ENCODE data around the gene FBXL7.

FBXL7 gene

DNA sequence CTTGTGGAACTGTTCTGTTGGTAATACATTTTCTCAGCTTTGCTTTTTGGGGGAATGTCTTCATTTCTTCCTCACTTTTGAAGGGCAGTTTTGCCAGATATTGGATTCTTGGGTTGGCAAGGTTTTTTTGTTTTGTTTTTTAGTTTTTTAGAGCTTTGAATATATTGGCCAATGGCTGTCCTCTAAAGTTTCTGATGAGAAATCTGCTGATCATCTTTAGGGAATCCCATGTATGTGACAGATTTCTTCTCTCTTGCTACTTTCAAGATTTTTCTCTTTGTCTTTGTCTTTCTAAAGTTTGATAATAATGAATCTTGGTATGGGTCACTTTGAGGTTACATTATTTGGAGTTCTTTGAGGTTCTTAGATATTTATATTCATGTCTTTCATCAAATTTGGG is 227.4 kb downstream of the FBXL7 start:
- Mint-ChIP-seq H3K27ac (ENCODE audit: low read depth) (no peak overlapping the region), H3K9me3 (peaks cover 14% of the 10 kb centered on the region), H3K4me3 (no peak overlapping the region), H3K27me3 (no peaks in the 10 kb centered on the region), H3K4me1 (no peaks in the 10 kb centered on the region), H3K36me3 (ENCODE audit: insufficient read depth) (no peaks in the 10 kb centered on the region)
- ATAC-seq (replicated peaks; ENCODE audit: extremely low read depth, poor library complexity, severe bottlenecking) (no peak), DNase-seq (ENCODE audit: low spot score in 2 of 2) (no peak)

DNA sequence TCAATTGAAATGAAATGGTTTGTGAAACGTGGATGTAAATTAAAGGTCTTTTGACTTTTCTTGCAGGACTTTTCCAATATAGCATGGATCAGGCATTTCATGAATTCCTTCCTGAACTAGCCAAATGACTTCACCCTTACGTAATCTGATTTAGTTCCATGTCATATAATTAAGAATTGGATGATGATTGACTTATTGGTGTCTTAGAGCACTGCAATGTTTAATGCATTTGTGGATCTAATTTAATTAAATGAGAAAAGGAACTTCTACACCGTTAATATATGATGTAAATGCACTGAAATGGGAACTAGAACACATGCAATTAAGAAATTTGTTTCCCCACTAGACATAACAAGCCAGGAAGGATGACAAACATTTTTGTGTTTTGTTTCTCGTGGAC is 228.8 kb downstream of the FBXL7 start:
- DNase-seq (ENCODE audit: low spot score in 2 of 2) (no peak), ATAC-seq (replicated peaks; ENCODE audit: extremely low read depth, poor library complexity, severe bottlenecking) (no peak)
- Mint-ChIP-seq H3K27ac (ENCODE audit: low read depth) (no peak overlapping the region), H3K36me3 (ENCODE audit: insufficient read depth) (no peaks in the 10 kb centered on the region), H3K9me3 (peaks cover 14% of the 10 kb centered on the region), H3K4me3 (no peak overlapping the region), H3K27me3 (no peaks in the 10 kb centered on the region), H3K4me1 (no peaks in the 10 kb centered on the region)

DNA sequence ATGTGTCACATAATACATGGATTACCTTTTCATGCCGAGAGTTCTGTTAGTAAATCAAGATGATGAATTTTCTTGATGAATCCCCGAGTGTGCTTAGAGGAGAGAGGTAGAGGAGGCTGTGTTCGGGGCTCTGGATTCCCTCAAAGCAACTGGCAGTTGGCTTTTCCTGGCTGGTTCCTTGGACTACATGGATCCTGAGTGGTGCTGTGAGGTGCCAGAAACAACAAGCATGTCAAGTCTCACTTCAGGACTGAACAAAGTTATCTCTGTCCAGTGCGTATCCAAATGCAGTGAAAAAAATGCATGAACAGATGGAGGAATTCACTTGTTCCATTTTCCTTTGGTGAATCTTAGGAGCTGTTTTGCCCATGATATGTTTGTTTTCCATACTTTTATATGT is 231.7 kb downstream of the FBXL7 start:
- DNase-seq (ENCODE audit: low spot score in 2 of 2) (no peak), ATAC-seq (replicated peaks; ENCODE audit: extremely low read depth, poor library complexity, severe bottlenecking) (no peak)
- no peak overlapping the region for H3K27ac Mint-ChIP-seq (ENCODE audit: low read depth)
- no peaks in the 10 kb centered on the region for H3K27me3 Mint-ChIP-seq
- H3K9me3 Mint-ChIP-seq: peaks cover 22% of the 10 kb centered on the region
- H3K4me3 Mint-ChIP-seq: no peak overlapping the region
- no peaks in the 10 kb centered on the region for H3K36me3 Mint-ChIP-seq (ENCODE audit: insufficient read depth)
- no peaks in the 10 kb centered on the region for H3K4me1 Mint-ChIP-seq

DNA sequence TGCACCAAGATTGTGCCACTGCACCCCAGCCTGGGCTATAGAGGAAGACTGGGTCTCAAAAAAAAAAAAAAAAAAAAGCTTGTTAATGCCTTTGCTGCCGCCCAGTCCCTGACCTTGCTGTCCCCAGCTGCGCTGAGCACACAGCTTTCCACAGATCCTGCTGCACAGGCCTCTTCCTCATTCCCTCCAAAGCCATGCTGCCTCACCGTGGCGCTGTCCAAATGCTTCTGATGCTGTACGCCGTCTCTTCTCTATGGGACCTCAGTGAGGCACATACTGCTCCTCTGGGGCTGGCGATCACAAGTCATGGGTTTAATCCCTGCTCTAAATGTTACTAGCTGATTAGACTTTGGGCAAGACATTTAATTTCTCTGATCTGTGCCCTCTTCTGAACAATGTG is 234.1 kb downstream of the FBXL7 start:
- H3K27ac Mint-ChIP-seq (ENCODE audit: low read depth): no peak overlapping the region
- H3K27me3 Mint-ChIP-seq: no peaks in the 10 kb centered on the region
- ATAC-seq (replicated peaks; ENCODE audit: extremely low read depth, poor library complexity, severe bottlenecking) (no peak), DNase-seq (ENCODE audit: low spot score in 2 of 2) (no peak)
- no peak overlapping the region for H3K4me3 Mint-ChIP-seq
- H3K36me3 Mint-ChIP-seq (ENCODE audit: insufficient read depth): no peaks in the 10 kb centered on the region
- H3K9me3 Mint-ChIP-seq: peaks cover 28% of the 10 kb centered on the region
- no peaks in the 10 kb centered on the region for H3K4me1 Mint-ChIP-seq

DNA sequence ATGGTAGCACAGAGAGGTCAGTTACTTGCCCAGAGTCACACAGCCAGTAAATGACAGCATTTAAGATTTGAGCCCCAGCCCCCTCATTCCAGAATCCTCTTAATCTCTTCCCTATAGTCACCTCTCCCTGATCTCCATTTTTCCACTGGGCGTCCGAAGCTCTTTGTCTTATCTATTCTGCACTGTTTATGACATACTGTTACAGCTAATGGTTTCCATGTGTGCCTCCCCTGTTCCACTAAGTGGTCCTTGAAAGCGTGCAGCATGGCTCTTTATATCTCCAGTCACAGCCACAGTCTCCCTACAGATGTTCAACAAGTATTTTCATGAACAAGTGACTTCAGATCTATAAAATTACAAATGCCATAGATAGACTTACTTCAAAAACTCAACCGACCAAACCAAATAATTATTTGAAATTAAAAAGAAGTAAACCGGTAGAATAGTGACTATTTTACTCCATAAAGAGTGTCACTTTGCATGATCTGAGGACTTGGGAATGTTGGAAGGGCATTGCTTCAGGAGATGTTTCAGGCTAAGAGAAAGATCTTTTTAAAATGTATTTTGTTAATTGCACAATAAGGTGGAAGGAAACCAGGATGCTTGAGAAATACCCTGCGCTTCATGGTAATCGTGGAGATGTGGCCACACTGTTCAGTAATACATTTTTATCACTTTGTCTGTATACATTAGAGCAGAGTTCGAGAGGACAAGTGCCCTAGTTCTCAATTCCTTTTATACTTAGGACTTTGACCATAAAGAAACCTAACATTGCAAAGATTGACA is 237.2 kb downstream of the FBXL7 start:
- no peaks in the 10 kb centered on the region for H3K4me1 Mint-ChIP-seq
- H3K4me3 Mint-ChIP-seq: no peak overlapping the region
- H3K27ac Mint-ChIP-seq (ENCODE audit: low read depth): no peak overlapping the region
- peaks cover 30% of the 10 kb centered on the region for H3K9me3 Mint-ChIP-seq
- no peak for ATAC-seq (replicated peaks; ENCODE audit: extremely low read depth, poor library complexity, severe bottlenecking)
- no peaks in the 10 kb centered on the region for H3K27me3 Mint-ChIP-seq
- H3K36me3 Mint-ChIP-seq (ENCODE audit: insufficient read depth): peaks cover 3% of the 10 kb centered on the region
- no peak for DNase-seq (ENCODE audit: low spot score in 2 of 2)

DNA sequence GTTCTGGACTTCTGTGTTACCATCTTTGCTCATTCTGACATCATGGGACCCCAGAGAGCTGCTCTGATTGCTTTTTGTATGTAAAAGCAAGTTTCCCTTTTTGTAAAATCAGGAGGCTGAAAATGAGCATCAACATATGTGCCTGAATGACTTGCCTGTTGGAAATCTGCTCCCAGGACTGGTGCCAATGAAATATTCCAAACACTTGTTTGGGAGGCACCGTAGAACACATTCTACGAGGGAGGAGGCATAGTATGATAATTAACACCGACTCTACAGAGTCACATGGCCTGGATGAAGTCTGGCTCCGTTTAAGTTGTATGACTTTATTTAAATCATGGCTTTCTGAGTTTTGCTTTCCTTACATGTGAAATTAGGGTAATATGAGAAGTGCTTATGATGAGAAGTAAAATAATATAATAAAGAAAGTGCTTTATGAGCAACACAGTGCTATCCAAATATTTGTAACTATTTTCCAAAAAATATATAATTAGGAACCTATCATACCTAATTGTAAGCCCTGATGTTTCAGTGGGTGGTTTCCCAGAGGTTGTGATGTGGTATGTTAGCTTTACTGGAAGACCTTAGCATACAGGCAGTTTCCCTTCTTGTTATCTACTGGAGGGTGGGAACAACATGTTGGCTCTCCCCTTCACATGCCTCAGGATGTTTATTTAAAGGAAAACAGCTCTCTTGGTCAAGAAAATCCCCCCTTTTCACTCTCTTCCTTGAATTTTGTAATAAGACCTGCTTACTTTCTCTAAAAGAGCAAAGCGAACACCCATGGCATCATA is 238.1 kb downstream of the FBXL7 start:
- no peak overlapping the region for H3K27ac Mint-ChIP-seq (ENCODE audit: low read depth)
- peaks cover 36% of the 10 kb centered on the region for H3K9me3 Mint-ChIP-seq
- H3K36me3 Mint-ChIP-seq (ENCODE audit: insufficient read depth): peaks cover 3% of the 10 kb centered on the region
- no peak for ATAC-seq (replicated peaks; ENCODE audit: extremely low read depth, poor library complexity, severe bottlenecking)
- no peaks in the 10 kb centered on the region for H3K27me3 Mint-ChIP-seq
- DNase-seq (ENCODE audit: low spot score in 2 of 2): no peak
- H3K4me3 Mint-ChIP-seq: no peak overlapping the region
- no peaks in the 10 kb centered on the region for H3K4me1 Mint-ChIP-seq

DNA sequence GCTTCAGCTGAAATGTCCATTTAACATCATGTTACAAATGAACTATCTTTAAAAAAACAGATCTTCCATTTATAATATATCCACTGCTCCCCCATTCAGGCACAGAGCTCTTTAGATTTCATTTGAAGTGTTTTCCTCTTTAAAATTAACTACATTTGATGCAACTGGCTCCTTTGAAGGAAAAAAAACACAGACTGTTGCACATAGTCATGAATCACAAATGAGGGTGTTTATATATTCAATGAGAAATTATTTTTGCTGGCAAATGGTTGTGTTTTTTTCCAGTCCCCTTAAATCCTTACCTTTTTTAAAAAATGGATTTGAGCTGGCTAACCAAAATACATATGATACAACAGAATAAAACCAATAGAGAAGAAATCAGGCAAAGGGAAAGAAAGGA is 240.4 kb downstream of the FBXL7 start:
- Mint-ChIP-seq H3K4me3 (no peak overlapping the region), H3K36me3 (ENCODE audit: insufficient read depth) (peaks cover 3% of the 10 kb centered on the region), H3K9me3 (peaks cover 33% of the 10 kb centered on the region), H3K4me1 (no peaks in the 10 kb centered on the region), H3K27me3 (no peaks in the 10 kb centered on the region), H3K27ac (ENCODE audit: low read depth) (no peak overlapping the region)
- no peak for ATAC-seq (replicated peaks; ENCODE audit: extremely low read depth, poor library complexity, severe bottlenecking)
- no peak for DNase-seq (ENCODE audit: low spot score in 2 of 2)

DNA sequence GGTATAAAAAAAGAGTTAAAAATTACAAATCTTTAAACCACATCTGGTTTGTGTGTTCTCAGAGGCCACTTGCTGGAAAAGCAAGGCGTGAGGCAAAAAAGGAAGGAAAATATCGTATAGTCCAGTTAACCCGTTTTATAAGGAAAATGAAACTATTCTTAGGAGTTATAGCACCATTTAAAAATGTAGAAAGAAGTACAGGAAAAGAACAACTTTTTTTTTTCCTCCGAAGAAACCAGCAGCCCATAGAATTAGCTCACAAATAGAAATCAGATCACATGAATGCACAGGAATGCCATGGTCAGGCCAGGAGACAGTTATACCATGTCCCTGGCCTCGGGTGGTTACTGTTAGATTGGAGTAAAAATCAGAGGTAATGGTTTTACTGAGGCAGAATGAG is 241.6 kb downstream of the FBXL7 start:
- Mint-ChIP-seq H3K27me3 (no peaks in the 10 kb centered on the region), H3K4me1 (no peaks in the 10 kb centered on the region), H3K36me3 (ENCODE audit: insufficient read depth) (peaks cover 3% of the 10 kb centered on the region), H3K9me3 (peaks cover 29% of the 10 kb centered on the region), H3K27ac (ENCODE audit: low read depth) (no peak overlapping the region), H3K4me3 (no peak overlapping the region)
- no peak for ATAC-seq (replicated peaks; ENCODE audit: extremely low read depth, poor library complexity, severe bottlenecking)
- no peak for DNase-seq (ENCODE audit: low spot score in 2 of 2)

DNA sequence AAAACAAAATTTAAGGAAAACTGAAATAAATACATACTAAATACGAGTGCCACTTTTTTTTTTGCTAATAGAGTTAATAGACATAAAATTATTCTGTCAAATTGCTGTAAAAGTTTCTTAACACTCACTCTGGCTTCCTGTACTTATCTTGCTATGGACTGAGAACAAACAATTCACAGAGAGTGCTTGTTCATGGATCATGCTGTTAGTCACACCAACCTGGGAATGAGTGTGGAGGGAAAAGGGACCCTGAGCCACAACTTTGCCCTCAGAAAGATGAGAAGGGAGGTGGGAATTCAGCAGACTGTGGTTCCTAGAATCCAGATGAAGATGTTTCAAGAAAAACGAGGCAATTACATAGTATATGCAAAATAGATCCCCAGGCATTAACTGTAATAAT is 246.9 kb downstream of the FBXL7 start:
- ATAC-seq (replicated peaks; ENCODE audit: extremely low read depth, poor library complexity, severe bottlenecking): no peak
- H3K27me3 Mint-ChIP-seq: no peaks in the 10 kb centered on the region
- no peaks in the 10 kb centered on the region for H3K4me1 Mint-ChIP-seq

DNA sequence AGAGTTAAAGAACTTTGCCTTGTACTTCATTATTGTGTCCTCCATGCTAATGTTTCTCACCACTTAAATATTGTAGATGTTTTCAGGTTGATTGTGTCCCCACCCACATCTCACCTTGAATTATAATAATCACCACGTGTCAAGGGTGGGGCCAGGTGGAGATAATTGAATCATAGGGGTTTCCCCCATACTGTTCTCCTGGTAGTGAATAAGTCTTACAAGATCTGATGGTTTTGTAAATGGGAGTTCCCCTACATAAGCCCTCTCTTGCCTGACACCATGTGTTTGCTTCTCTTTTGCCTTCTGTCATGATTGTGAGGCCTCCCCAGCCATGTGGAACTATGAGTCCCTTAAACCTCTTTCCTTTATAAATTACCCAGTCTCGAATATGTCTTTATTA is 248.3 kb downstream of the FBXL7 start:
- Mint-ChIP-seq H3K4me1 (no peaks in the 10 kb centered on the region), H3K27ac (ENCODE audit: low read depth) (no peak overlapping the region), H3K36me3 (ENCODE audit: insufficient read depth) (no peaks in the 10 kb centered on the region), H3K9me3 (peaks cover 8% of the 10 kb centered on the region), H3K27me3 (no peaks in the 10 kb centered on the region), H3K4me3 (no peak overlapping the region)
- DNase-seq (ENCODE audit: low spot score in 2 of 2) (no peak), ATAC-seq (replicated peaks; ENCODE audit: extremely low read depth, poor library complexity, severe bottlenecking) (no peak)

More for the DNA sequence above, 246.9 kb downstream of the FBXL7 start:
- DNase-seq (ENCODE audit: low spot score in 2 of 2): no peak
- H3K4me3 Mint-ChIP-seq: no peak overlapping the region
- peaks cover 14% of the 10 kb centered on the region for H3K9me3 Mint-ChIP-seq
- H3K27ac Mint-ChIP-seq (ENCODE audit: low read depth): no peak overlapping the region
- no peaks in the 10 kb centered on the region for H3K36me3 Mint-ChIP-seq (ENCODE audit: insufficient read depth)

DNA sequence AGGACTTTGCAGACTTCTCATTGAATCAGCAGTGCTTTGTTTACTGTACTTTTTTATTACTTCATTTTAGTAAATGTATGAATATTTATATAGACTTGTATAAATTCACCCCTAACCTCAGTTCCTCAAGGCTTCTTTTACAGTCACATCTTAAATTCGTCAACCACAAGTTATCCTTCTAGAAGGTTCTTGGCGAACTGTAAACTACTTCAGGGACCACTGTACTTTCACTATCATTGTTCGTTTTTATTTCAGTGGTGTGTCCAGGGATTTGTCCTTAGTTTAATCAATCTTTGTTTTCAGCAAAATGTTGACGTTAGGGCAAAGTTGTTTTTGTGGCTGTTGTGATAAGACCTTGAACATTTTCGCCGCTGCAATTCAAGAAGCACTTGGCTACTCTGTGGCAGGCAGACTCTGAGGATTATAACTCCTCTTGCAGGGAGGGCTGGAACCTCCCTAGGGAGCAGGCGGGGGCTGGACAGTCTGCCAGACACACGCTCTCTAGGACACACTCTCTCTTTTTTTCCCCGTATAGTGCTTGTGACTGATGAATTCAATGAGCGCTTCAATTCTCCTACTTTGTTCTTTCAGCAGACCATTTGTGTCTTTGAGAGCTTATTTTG is 252.8 kb downstream of the FBXL7 start:
- Mint-ChIP-seq H3K9me3 (peaks cover 6% of the 10 kb centered on the region), H3K27me3 (no peaks in the 10 kb centered on the region), H3K4me1 (no peaks in the 10 kb centered on the region), H3K4me3 (no peak overlapping the region), H3K36me3 (ENCODE audit: insufficient read depth) (no peaks in the 10 kb centered on the region), H3K27ac (ENCODE audit: low read depth) (no peak overlapping the region)
- no peak for DNase-seq (ENCODE audit: low spot score in 2 of 2)
- no peak for ATAC-seq (replicated peaks; ENCODE audit: extremely low read depth, poor library complexity, severe bottlenecking)

DNA sequence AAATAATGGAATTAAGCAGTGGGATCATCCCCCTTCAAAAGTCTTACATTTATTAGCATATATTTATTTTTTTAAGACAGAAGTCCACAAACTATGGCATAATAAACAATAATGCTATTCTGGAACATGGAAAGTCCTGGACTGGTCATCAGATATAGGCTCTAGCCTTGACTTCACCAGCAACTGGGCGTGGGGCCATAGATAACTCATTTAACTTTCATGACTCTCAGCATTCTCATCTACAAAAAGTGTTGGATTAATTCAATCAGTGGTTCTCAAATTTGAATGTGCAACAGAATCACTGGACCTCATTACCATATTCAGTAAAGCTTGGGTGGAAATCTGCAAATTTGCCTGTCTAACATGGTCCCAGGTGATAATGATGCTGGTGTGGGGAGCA is 253.8 kb downstream of the FBXL7 start:
- peaks cover 6% of the 10 kb centered on the region for H3K9me3 Mint-ChIP-seq
- no peak overlapping the region for H3K27ac Mint-ChIP-seq (ENCODE audit: low read depth)
- no peak overlapping the region for H3K4me3 Mint-ChIP-seq

DNA sequence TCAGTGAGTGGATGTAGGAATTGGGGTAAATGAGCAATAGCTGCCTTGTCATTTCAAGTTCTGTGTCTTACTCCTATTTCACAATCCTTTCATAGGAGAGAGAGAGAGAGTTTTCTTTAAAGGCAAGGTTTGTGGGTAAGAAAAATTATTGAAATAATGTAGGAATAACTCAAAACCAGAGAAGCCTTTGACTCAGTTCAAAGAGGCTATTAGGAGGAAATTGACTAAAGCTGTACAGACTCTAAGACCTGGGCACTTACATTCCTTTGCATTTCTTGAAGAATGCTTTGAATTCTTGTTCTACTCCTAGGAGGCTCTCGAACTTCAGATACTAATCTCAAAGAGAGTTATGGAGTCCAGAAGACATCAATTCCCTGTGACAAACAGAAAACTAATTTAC is 257.1 kb downstream of the FBXL7 start:
- H3K4me1 Mint-ChIP-seq: no peaks in the 10 kb centered on the region
- no peak for DNase-seq (ENCODE audit: low spot score in 2 of 2)
- H3K36me3 Mint-ChIP-seq (ENCODE audit: insufficient read depth): no peaks in the 10 kb centered on the region

More for the DNA sequence above, 253.8 kb downstream of the FBXL7 start:
- no peaks in the 10 kb centered on the region for H3K27me3 Mint-ChIP-seq
- DNase-seq (ENCODE audit: low spot score in 2 of 2): no peak
- no peaks in the 10 kb centered on the region for H3K36me3 Mint-ChIP-seq (ENCODE audit: insufficient read depth)
- H3K4me1 Mint-ChIP-seq: no peaks in the 10 kb centered on the region
- ATAC-seq (replicated peaks; ENCODE audit: extremely low read depth, poor library complexity, severe bottlenecking): no peak

More for the DNA sequence above, 257.1 kb downstream of the FBXL7 start:
- ATAC-seq (replicated peaks; ENCODE audit: extremely low read depth, poor library complexity, severe bottlenecking): no peak
- no peak overlapping the region for H3K4me3 Mint-ChIP-seq
- peaks cover 6% of the 10 kb centered on the region for H3K9me3 Mint-ChIP-seq
- no peak overlapping the region for H3K27ac Mint-ChIP-seq (ENCODE audit: low read depth)
- no peaks in the 10 kb centered on the region for H3K27me3 Mint-ChIP-seq
